Islet precursor cell (in vitro differentiated cells): Measurements from ENCODE around the gene TEX26.
A peak's percentile ranks its signal among the peaks of the same experiment; 100 is the strongest.

Experiments used
- DNase-seq: peaks from one replicate; pipeline ENCODE4 v3.0.0-alpha.2; 2018

TEX26 gene

GRCh38 chr13:30932481-30933353 lies at the start of gene TEX26:
Gene TEX26 (plus strand): TSS chr13:30932656. CDS start chr13:30932716, 60 bp downstream.
- peak; percentile 82 for DNase-seq

DNA sequence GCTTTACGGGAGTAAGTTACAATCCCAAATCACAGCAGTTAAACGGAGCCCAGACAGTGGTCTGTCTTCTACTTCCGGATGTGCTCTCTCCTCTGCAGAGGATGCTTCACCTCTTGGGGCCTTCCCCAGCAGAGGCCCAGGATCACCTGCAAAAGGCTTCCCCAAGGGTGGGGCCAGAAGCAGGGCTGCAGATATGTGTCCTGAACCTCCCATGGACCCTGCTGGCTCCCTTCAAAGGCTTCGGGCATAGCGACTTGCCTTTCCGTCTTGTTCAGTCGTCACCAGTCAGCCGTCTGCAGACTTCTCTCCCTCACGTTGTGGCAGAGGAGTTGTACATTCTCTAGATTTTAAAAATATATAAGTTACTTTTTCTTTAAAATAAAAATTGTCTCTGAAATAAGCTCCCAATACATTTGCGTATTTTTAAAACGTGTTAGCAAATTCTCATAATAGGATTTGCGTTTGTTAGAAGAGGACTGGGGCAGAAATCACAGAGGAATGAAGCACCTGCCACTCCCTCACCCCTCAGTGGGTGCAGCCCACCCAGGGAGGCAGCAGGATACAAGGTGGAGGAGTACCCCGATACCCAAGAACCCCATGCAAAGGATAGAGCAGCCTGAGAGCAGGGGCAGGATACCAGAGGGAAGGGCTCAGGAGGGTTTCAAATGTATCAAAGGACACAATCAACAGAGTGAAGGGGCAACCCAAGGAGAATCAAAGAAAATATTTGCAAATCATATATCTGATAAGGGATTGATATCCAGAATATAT lies 49.3 kb upstream of the TEX26 start:
- DNase-seq = peak; percentile 54

- peak; percentile 43 for DNase-seq
Measured at GRCh38 chr13:30884543-30884942, 47.9 kb upstream of the TEX26 start.

DNA sequence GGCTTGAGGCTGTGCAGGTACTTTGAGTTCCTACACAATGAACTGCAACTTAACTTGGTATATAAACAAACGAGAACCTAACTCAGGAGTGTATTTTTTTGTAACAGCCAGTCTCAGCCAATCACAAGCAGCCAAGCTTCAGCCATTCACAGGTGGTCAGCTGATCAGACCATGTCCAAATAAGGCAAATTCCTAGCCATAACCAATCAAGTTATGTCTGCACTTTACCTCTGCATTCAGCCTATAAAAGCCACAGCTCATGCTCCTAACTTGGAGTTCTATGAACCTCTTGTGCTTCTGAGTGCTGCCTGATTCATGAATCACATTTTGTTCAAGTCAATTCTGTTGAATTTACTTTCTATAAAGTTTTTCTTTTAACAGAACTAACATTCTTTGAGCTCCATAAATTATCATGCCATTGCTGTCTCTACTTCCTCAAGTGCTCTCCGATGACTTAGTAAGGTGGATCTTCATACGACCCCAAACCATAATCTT lies 43.2 kb upstream of the TEX26 start:
- peak; percentile 6 for DNase-seq

DNA sequence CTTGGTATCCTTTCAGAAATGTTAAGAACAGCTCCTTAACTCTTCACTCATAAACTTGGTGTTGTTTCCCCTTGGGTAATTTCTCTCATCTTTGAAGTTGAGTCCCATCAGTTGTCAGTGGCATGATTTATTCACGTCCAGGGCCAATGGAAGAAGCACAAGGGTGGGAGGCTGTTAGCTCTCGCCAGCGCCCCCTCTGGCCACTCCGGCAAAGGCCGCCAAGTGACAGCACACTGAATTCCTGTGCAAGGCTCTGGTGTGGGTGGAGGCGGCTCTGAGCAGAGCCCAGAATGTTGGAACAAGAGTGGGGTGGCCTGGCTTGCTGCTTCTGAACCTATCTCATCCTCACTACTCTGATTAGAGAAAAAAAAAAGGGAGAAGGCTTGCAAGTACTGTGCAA lies 39.5 kb upstream of the TEX26 start:
- peak; percentile 91 for DNase-seq

DNA sequence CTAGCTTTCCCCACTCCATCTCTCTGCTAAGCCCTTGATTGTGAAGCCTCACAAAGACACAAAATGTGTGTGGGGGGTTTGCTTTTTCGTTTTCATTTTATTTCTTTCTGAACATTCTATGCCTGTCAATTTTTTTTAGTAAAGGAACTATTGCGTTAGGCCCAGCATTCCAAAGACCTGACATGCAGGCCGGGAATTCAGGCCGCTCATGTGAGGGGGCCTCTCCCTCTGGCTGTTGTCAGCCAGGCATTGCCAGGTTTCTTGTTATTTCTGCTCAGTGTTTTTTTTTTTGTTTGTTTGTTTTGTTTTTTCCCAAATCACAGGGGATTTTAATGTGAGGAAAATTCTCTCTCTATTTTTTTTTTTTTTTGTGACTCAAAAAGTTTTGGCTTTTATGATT lies 36.7 kb upstream of the TEX26 start:
- peak; percentile 88 for DNase-seq

DNA sequence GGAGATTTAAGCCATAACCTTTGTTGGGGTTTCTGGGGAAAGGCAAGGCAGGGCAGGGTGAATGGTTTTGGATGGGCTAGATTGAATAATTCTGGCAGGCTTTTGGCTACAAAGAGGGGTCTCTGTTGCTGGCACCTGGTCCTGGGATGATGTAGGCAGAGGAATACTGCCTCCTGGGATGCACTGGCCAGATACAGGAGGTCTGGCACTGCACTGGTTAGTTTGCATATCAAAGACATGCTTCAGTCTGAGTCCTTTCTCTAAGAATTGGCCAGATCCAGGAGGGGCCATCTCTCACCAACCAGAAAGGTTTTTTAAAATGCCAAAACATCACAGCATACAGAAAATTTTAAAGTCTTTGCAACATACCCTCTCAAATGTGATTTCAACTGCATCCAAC lies 34.4 kb upstream of the TEX26 start:
- peak; percentile 53 for DNase-seq

DNA sequence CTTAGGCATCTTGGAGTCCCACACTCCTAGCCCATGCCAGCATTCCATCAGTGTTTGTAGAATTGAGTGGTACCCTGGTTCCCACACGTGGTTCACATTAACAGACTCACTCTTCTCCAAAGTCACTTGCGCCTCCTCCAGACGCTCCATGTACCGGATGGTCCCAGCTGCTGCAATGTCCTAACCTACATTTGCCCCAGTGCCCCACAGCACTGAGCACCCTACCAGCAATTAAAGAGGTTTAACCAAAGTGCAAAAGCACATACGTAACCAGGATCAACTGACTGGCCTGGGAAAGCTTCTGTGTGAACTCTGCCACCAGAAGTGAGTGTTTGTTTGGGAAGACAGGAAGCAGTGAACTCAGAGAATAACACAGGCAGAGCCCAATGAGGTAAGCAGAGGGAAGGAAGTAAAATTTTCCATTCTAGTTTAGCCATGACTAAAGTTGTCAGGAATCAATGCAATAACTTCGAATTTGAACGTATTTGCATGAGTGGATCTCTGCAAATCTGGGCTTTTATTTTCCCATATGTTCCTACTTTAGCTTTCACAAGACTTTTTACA lies 33.7 kb upstream of the TEX26 start:
- peak; percentile 60 for DNase-seq

DNA sequence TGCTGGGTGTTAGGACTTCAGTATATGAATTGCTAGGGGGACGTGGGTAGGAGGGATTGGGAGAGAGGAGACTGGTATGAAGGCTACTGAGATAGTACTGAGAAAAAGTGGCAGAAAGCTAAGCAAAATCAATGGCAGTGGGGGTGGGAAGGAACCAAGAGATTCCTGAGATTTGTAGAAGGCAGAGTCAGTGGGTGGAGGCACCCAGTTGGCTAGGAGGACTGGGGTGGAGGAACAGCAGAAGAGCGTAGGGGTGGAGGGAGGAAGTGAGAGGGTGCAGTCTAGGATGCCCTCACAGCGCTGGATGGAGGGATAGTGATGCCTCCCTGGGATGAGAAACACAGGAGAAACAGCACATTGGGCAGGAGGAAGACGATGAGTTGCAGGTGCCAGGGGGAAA lies 32.0 kb upstream of the TEX26 start:
- DNase-seq = peak; percentile 3

GRCh38 chr13:30900952-30901749 lies 31.3 kb upstream of the TEX26 start:
- no peak for DNase-seq

DNA sequence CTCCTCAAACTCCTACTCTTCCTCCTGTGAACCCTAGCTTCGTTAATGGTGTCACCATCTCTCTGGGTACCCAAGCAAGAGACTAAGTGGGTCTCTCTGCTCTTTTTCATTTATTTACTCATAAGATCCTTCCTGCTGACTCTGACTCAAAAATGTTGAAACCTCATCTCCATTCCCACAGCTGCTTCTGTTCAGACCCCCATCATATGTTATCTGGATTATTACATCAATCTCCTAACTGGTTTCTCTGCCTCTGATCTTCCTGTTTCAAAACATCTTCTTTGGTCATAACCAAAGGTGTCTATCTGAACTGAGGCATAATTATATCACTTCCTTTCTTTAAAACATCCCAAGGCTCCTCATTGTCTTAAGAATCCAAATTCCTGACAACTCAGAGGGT lies 28.4 kb upstream of the TEX26 start:
- DNase-seq = no peak

- no peak for DNase-seq
Measured at GRCh38 chr13:30905932-30906383, 26.5 kb upstream of the TEX26 start, which contains the start of gene MEDAG. Gene MEDAG (plus strand): TSS chr13:30906271. CDS start chr13:30906516, 245 bp downstream.

- no peak for DNase-seq
Measured at GRCh38 chr13:30906411-30907051, 25.9 kb upstream of the TEX26 start.

- peak; percentile 86 for DNase-seq
Measured at GRCh38 chr13:30907121-30907861, 25.2 kb upstream of the TEX26 start.

- peak; percentile 77 for DNase-seq
Measured at GRCh38 chr13:30908416-30908980, 24.0 kb upstream of the TEX26 start.

- DNase-seq = peak; percentile 27
Measured at GRCh38 chr13:30910676-30911075, 21.8 kb upstream of the TEX26 start.

DNA sequence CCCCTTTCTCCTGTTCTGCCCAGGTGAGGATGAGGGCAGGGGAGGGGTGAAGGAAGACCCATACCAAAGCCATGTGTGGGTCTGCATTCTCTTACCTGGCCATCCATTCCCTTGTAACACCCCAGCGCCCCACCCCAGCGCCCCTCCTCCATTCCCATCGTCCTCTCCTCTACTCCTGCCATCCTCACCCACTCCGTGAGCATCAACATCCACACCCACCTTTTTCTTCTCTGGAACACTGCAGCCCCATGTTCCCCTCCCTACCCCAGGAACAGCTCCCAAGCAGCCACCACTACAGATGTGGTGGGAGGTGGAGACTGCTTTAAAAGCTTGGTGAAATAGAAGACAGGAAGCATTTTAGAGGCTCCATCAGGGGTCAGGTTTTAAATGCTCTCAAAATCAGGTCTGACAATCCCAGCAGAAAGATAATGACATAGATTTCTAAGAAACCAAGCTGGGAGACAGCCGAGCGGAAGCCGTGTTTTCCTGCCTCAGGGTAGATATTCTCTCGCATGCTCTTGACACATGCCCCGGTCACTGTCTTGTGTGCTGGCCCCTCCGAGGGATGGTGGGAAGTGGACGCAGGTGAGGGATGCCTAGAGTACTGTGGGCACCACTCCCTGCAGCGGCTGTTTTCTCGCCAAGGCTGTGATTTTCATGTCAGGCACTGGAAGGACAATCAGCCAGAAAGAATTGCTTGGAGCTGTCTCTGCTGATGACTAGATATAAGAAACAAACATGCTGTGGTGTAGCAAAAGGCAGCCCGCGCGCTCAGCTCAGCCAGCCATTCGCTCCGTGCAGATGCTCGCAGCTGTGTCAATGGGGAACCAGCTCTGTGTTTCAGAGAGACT lies 16.5 kb upstream of the TEX26 start:
- DNase-seq = peak; percentile 53

- peak; percentile 7 for DNase-seq
Measured at GRCh38 chr13:30916991-30917390, 15.5 kb upstream of the TEX26 start.

- DNase-seq = peak; percentile 6
Measured at GRCh38 chr13:30918662-30919405, 13.6 kb upstream of the TEX26 start.
